GM21515 (cell line): ENCODE measurements around the gene TEX13D.

Experiments
- ATAC-seq: cut with Tn5 transposase; IDR thresholded peaks from one replicate; pipeline ENCODE4 v1.9.1; 2021; ENCODE audit not compliant: unreplicated experiment

Gene TEX13D

DNA sequence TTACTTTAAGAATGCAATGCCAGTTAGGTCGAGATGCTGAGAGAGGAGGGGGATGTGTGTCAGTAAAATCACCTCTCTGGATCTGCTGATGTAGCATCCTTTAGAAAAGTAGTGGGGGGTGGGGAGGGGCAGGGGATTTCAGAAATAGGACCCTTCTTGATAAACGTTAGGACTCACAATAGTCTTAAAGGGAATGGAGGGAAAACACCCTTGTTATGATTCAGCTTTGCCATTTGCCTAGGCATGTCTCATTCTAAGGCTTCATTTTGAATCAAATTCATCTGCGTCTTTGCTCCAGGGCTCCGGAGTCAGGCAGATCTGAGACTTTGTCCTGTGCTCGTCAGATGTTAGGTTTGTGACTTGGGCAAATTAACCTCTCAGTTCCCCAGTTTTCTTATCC, 14.8 kb downstream of the TEX13D start:
- no peak for ATAC-seq

DNA sequence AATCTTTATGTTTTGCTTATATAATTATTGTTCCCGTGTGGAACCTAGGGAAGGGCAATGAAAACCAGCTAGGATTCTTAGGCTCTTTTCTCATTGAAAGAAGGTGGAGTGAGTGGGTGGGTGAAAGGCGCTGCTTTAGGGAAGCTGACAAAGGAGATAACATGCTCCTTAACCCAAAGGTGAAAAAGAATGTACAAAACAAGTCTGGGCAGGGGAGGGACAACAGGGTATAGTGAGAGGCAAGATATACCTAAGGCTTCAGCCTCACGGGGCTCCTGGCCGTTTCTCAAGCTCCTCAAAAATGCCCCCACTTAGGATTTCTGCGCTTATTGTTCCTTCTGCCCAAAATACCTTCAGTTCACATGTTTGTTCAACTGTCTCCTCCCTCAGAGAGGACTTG, 15.7 kb downstream of the TEX13D start:
- ATAC-seq: no peak

DNA sequence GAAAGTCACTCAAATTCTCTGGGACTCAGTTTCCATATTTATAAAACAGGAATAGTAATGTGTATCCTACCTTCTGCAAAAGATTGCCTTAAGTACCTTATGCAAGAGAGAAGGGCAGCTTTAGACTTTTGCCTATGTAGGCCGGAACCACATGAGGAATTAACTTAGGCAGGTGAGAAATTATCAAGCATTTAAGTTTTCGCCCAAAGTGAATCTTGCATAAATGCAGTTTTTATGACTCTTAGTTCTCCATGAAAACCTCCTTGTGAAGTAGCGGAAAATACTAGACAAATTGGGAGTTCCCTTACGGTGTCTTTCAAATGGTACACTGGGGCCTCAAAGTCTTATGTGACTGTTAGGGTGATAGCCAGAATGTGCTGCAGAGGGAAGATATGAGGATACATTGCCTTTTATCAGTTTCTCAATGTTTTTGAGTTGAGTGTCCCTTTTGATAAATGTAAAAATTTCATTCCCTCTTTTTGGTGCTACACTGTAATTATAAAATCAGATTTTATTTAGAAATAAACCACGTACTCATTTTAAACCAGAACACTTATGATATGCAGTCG, 16.5 kb downstream of the TEX13D start:
- ATAC-seq: no peak

DNA sequence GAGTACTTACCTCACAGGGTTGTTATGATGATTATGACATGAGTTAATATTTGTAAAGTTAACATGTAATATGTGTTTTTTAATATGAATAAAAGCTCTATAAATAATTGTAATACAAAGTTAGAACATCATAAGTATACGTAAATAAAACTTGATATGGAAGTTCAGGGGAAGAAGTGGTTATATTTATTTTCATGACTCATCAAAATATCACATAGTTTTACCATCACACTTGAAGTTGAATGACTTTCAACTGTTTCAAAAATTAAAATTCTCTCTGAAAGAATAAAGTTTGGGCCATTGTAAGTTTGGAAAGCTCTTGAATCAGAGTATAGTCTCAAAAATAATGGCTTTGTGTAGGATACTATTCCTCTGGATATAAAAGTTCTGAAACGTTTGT, 22.2 kb downstream of the TEX13D start:
- ATAC-seq: no peak

DNA sequence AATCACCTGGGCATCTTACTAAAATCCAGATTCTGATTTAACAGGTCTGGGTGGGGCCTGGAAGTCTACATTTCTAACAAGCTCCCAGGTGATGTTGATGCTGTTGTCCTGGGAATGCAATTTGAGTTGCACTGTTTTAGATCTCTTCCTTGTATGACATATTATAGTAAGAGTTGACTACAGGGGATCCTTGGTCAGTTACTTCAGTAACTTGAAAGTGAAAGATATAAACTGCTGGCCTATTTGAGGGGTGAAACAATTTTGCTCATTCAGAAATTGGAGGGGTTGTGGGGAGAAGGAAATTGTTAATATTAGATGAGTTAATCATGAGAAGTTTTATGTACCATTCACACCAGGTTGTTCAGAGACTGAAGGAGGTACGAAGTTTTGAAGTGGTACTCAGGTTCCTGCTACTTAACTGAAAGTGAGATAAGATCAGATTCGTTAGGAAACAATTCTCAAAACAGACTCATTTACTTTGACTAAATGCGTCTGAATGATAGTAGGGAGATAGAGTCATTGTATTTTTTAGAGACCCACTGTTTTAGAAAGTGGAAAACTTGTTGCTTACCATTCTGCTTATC, 26.4 kb downstream of the TEX13D start:
- no peak for ATAC-seq

DNA sequence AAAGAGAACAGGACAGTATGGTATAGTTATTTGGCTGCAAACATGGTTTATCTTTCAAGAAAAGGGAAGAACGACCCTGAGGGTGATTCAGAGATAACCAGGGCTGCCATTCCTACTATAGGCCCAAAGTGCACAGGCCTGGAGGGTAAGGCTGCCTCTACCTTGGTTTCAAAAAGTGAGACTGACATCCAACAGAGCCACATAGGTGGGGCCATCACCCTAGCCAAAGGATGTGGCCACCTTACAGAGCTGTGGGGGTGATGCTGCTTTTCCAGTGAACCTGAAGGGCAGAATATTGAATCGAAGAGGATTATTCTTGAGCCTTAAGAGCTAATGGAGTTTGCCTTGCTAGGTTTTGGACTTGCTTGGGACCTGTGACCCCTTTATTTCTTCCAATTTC, 29.6 kb downstream of the TEX13D start:
- no peak for ATAC-seq

DNA sequence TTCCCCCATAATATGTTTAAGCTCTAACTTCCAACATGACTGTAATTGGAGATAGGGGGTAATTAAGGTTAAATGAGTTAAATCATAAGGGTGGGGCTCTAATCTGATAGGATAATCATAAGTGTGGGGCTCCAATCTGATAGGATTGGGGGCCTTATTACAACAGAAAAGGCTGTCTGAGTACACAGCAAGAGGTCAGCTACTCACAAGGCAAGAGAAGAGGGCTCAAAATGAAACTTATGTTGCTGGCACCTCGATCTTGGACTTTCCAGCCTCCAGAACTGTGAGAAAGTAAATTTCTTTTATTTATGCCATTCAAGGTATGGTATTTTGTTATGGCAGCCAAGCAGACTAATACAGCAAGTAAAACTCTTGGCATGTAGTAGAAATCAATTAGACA, 30.3 kb downstream of the TEX13D start:
- no peak for ATAC-seq

DNA sequence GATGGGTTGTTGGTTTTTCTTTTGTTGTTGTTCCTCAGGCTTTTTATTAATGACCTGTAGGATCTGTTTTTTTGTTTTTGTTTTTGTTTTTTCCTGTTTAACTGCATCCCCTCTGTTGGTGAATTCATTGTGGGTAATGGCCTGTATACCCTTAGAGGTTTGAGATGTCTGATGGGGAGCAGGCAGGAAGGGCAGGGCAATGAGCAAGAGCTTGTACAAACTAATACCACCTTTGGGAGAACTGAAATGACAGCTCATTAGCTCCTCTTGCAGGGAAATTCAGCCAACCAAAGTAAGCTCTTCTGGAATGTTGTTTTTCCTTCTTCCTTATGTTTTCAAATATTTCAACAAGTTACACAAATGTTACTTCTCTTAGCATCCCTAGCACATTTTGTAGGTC, 37.3 kb downstream of the TEX13D start:
- no peak for ATAC-seq

DNA sequence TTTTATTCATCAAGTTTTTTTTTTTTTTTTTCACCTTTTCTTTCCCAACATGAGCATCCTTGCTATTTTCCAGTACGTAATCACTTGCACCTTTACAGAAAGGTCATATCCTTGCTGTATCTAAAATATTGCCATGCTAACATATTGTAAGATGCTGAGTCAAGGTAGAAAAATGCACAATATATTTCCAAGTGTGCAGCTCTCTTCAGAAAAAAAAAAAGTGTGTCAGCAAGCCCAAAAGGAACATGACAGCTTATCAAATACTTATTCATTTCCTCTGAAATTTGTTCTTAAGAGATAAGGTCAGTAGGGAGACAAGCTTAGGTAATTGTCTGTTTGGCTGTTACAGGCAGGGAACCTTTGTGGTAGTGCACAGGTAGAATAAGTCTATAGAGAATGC, 40.9 kb downstream of the TEX13D start:
- no peak for ATAC-seq

DNA sequence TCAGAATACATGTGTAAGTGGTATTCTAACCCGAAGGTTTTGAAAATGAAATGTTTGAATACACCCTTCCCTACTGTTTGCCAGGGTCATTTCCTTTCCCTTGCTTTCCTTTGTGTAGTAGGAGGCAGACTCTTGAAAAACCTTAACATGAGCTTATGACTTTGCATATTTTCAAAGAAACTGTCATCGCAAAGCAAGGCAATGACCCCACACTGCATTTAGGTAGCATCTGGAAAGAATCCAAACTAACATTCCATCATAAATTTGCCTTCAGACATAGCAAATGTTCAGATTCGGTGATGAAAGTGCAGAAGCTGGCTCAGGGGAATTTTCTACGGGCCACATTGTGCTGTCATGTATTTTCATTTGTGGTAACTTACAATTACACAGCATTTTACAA, 46.2 kb downstream of the TEX13D start:
- ATAC-seq: no peak

DNA sequence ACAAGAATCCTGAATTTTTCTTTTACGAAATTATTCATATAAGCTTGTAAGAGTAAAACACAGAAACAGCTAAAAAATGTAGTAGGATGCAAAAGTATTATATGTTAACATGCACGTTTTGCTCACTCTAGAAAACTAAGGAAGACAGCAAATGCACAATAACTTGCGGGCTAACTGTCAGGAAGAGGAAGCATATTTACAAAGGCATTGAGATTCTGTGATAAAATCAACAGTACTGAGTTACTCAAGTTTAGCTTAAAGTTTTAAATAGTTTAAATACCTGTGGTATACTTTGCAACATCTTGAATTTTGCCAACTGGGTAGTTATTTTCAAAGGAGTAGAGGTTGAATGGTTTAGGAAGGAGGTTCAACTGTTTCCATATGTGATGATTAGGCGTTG, 50.9 kb downstream of the TEX13D start:
- ATAC-seq: no peak

DNA sequence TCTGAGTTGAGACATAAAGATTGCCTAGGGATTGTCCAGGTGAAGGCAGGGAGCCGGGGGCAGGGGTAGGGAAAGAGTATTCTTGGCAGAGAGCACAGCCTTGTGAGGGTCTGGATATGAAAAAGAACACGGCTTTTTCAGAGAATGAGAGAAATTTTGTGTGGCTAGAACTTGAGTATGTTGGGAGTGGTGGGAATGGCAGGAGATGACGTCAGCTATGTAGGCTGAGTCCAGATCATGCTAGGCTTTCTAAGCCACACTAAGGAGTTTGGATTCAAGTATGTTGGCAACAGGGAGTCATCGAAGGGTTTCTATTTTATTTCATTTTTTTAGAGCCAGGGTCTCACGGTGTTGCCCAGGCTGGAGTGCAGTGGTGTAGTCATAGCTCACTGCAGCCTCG, 53.9 kb downstream of the TEX13D start:
- ATAC-seq: no peak
